Small intestine (tissue), 7 donors: ENCODE measurements around the gene TNFRSF8. TPM values are rescaled to one million over a fixed set of nuclear protein-coding genes. Genes with fewer than 3 reads are reported as not detected.
"Not testable (repeated sequence)": the region's sequence is repeated elsewhere in the genome, so short reads cannot be mapped to it uniquely, and the experiment has no call there.

ENCODE experiments used
- DNase-seq, 2 donors: peaks; one replicate each; pipeline versions ENCODE4 v3.0.0 to v3.0.0-alpha.2; 2013
- FAIRE-seq: peaks from 2 replicates; lab custom pipeline; 2012; peaks lifted over from hg19 to GRCh38; lab: Jason Lieb, UNC
- H3K27ac ChIP-seq, 3 donors: one replicate each; pipeline ENCODE4 v1.5.1; 2013; ENCODE audit warnings: low read length in 2 of 3, mild to moderate bottlenecking in 2 of 3, control low read depth in 1 of 3, inconsistent platforms in 1 of 3, low read depth in 1 of 3, moderate library complexity in 1 of 3
- H3K27me3 ChIP-seq, 3 donors: one replicate each; pipeline ENCODE4 v1.6.1; 2013; ENCODE audit warnings: low read length in 3 of 3, inconsistent platforms in 1 of 3; ENCODE audit not compliant: control insufficient read depth in 3 of 3, insufficient read depth in 3 of 3
- H3K36me3 ChIP-seq, 3 donors: one replicate each; pipeline ENCODE4 v1.6.1; 2013; ENCODE audit warnings: low read length in 3 of 3, inconsistent platforms in 1 of 3, low read depth in 1 of 3, mild to moderate bottlenecking in 1 of 3, moderate library complexity in 1 of 3; ENCODE audit not compliant: control insufficient read depth in 3 of 3, insufficient read depth in 2 of 3
- H3K4me1 ChIP-seq, 3 donors: one replicate each; pipeline ENCODE4 v1.6.1; 2013; ENCODE audit warnings: low read length in 2 of 3, inconsistent platforms in 1 of 3, low read depth in 1 of 3, mild to moderate bottlenecking in 1 of 3, moderate library complexity in 1 of 3; ENCODE audit not compliant: control insufficient read depth in 3 of 3, insufficient read depth in 2 of 3
- H3K4me3 ChIP-seq, 3 donors: one replicate each; pipeline ENCODE4 v1.5.1; 2013; ENCODE audit warnings: low read length in 3 of 3, control low read depth in 1 of 3, inconsistent platforms in 1 of 3, low read depth in 1 of 3, mild to moderate bottlenecking in 1 of 3, moderate library complexity in 1 of 3
- H3K9me3 ChIP-seq, 2 donors: one replicate each; pipeline ENCODE4 v1.6.1; 2013; ENCODE audit warnings: low read depth in 1 of 2, low read length in 1 of 2; ENCODE audit not compliant: control insufficient read depth in 2 of 2, insufficient read depth in 1 of 2
- WGBS, 3 donors: extraction: QIAGEN DNeasy Blood & Tissue Kit; methylation state at CpG; one replicate each; pipeline ENCODE4 v1.1.7; 2013; 5-methylcytosine and 5-hydroxymethylcytosine counted together
- polyA plus RNA-seq, 4 donors: library from polyadenylated mRNA; stranded (reverse) in 3 of 4; unstranded in 1 of 4; fragments of 200-250 nt in 3 of 4; fragments of 120-200 nt in 1 of 4; gene quantifications; one replicate each; pipeline versions ENCODE4 v1.2.1 to v1.2.3, GENCODE V29; 2013
- donor health status: healthy with polysubstance abuse.
- donor health status: control.
- donor health status: control.
- donor health status: Bipolar disorder and iron deficiency.
- donor health status: healthy.

Gene TNFRSF8
- polyA plus RNA-seq, 4 donors: 0.10 to 2.1 (median 0.54) TPM; not detected in 1

- WGBS, 3 donors: 66 to 81% (median 71%) methylated on average over 7 of the region's 7 CpGs
- Histone ChIP-seq H3K27ac (no peak overlapping the region), H3K9me3 (no peaks in the 10 kb centered on the region), H3K4me3 (no peak overlapping the region), H3K4me1 (no peaks in the 10 kb centered on the region), H3K27me3 (peaks cover 0 to 2% (median 0%) of the 10 kb centered on the region in 3 donors), H3K36me3 (peaks cover 0 to 29% (median 2%) of the 10 kb centered on the region in 3 donors)
- FAIRE-seq: no peak
- no peak for DNase-seq
Measured at GRCh38 chr1:12034381-12034801, 28.7 kb upstream of the TNFRSF8 start.

DNA sequence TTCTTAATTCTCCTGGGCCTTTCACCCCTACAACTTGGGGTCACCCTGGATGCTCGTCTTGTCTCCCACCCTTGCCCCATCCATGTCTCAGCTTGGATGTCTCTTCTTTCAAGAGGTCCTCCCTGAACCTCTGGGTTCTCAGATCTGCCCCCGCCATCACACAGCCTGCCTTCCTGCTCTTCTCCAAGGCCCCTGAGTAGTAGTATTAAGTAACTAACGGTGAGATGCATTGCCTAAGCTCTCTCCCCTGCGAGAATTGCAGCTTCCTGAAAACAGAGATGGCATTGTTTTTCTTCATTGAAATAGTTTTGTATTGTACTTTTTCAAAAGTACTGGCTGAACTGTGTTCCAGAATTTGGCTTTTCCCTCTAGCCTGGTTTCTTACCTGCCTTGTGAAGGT is 27.8 kb upstream of the TNFRSF8 start:
- Histone ChIP-seq H3K27me3 (peaks cover 0 to 2% (median 0%) of the 10 kb centered on the region in 3 donors), H3K9me3 (no peaks in the 10 kb centered on the region), H3K4me1 (no peaks in the 10 kb centered on the region), H3K4me3 (no peak overlapping the region), H3K36me3 (peaks cover 0 to 20% (median 2%) of the 10 kb centered on the region in 3 donors), H3K27ac (no peak overlapping the region)
- FAIRE-seq (no peak), DNase-seq (no peak)
- WGBS, 3 donors: 78 to 85% (median 79%) methylated on average over 4 of the region's 4 CpGs

DNA sequence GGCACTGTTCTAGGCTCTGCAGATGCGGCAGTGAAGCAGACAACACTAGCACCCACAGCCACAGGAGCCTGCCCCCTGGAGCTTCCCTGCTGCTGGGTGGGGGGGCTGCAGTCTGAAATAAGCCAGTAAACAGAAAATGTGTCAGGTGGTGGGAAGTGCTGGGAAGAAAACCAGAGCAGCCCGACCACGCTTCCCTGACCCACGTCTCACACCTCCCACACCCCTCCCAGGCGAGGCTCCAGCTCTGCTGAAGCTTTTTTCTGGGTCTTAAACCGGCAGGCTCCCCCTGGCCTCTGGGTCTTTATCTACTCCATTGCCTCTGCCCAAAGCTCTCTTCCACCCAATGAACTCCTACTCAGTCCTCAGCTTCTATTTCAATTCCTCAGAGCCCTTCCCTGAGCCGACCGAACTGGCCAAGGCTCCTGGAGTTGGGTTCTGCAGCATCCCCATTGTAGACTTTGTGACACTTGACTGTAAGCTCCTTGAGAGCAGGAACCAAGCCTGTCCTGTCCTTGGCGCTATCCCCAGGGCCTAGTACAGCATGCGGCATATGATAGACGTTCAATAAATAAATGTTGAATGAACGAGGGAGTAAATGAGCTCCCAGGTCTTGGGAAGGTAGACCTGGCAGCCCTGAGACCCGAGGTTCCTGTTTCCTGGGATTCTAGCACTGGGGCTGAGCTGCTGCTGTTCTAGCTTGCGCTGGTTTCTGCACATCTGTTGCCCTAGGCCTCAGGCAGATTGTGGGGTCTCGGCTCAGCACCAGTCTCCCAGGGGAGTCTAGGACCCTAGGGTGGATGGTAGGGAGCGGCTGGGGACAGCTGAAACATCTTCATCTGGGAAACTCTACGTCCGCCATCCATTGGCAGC is 25.4 kb upstream of the TNFRSF8 start:
- DNase-seq: no peak

DNA sequence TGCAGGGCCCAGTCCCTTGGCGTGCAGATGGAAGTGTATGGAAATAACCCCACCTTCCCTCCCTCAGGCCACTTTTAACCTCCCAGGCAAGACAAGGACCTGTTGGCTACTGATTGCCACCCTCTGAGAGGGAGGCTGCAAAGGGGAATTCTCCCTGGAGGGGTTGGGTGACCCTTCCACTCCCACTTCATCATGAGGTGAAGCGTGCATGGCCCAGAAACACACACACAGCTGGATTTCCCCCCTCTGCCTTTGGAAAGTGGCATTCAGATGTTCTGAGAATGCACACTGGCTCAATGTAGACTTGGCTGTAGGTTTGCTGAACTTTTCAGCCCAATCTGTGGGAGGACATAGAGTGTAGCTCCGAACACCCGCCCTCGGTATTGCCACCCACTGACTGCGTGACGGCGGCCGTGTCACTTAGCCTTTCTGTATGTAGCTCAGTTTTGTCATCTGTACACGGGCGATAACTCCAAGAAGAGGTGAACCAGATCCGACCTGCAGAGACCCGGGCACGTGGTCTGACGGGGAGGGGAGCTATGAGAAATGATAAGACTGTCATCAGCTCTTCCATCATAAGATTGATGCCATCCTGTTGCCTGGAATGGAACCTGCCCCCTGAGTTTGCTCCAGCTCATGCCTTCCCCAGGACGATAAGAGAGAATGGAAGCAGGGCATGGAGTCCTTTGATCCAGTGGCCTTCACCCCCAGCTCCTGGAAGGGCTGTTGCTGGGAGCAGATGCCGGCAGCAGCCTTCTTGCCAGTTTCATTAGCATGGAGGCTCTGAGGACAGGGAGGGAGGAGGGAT is 24.5 kb upstream of the TNFRSF8 start:
- WGBS, 3 donors: 70 to 72% (median 71%) methylated on average over 17 of the region's 17 CpGs
- FAIRE-seq: no peak
- no peak overlapping the region for H3K27ac ChIP-seq

More for the DNA sequence above, 25.4 kb upstream of the TNFRSF8 start:
- 77 to 85% (median 80%) methylated on average over 18 of the region's 18 CpGs for WGBS, 3 donors
- Histone ChIP-seq H3K4me3 (no peak overlapping the region), H3K9me3 (no peaks in the 10 kb centered on the region), H3K27ac (no peak overlapping the region), H3K36me3 (no peaks in the 10 kb centered on the region), H3K4me1 (no peaks in the 10 kb centered on the region), H3K27me3 (peaks cover 0 to 2% (median 0%) of the 10 kb centered on the region in 3 donors)
- FAIRE-seq: no peak

GRCh38 chr1:12039164-12039525 is 24.0 kb upstream of the TNFRSF8 start:
- Histone ChIP-seq H3K4me1 (no peaks in the 10 kb centered on the region), H3K36me3 (no peaks in the 10 kb centered on the region), H3K27me3 (peaks cover 0 to 2% (median 0%) of the 10 kb centered on the region in 3 donors), H3K9me3 (no peaks in the 10 kb centered on the region), H3K4me3 (no peak overlapping the region), H3K27ac (no peak overlapping the region)
- no peak for DNase-seq
- 41 to 58% (median 43%) methylated on average over 2 of the region's 2 CpGs for WGBS, 3 donors
- FAIRE-seq: no peak

More for the DNA sequence above, 24.5 kb upstream of the TNFRSF8 start:
- H3K9me3 ChIP-seq: no peaks in the 10 kb centered on the region
- peaks cover 0 to 2% (median 0%) of the 10 kb centered on the region in 3 donors for H3K27me3 ChIP-seq
- no peaks in the 10 kb centered on the region for H3K36me3 ChIP-seq
- H3K4me1 ChIP-seq: no peaks in the 10 kb centered on the region
- DNase-seq: no peak
- no peak overlapping the region for H3K4me3 ChIP-seq

- not testable (repeated sequence) for H3K4me3 ChIP-seq, H3K27me3 ChIP-seq, DNase-seq, H3K27ac ChIP-seq, H3K4me1 ChIP-seq, FAIRE-seq, H3K9me3 ChIP-seq, H3K36me3 ChIP-seq
- 80 to 89% (median 86%) methylated on average over 13 of the region's 13 CpGs for WGBS, 3 donors
Measured at GRCh38 chr1:12039824-12040456, 23.2 kb upstream of the TNFRSF8 start.

DNA sequence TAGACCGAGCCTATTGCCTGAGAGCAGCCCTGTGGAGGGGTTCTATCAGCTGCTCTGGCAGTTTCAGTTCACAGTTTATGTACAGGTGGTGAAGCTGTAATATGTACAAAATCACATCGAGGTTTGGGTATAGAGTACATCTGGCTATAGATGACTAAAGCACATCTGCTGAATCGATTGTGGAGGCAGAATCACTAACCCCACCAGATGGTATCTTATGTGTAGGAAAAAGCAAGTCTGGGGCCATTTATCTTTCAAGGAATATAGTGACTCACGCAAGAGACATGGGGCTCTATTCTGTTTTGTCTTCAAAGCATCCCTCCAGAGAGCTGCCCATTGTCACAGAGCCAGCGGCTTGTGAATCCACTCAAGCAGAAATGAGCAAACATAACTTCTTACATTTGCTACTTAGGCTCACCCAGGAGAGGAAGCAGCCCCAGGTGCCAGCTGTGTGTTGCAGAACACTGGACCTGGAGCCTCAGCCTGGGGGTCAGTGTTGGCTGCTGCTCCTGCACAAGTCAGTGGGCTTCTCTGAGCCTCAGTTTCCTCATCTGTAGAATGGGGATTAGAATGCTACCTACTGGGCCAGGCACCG is 22.5 kb upstream of the TNFRSF8 start:
- WGBS, 3 donors: 63 to 74% (median 68%) methylated on average over 6 of the region's 6 CpGs
- Histone ChIP-seq H3K4me3 (no peak overlapping the region), H3K36me3 (no peaks in the 10 kb centered on the region), H3K4me1 (no peaks in the 10 kb centered on the region), H3K9me3 (no peaks in the 10 kb centered on the region), H3K27me3 (peaks cover 0 to 2% (median 0%) of the 10 kb centered on the region in 3 donors), H3K27ac (no peak overlapping the region)
- FAIRE-seq (no peak), DNase-seq (no peak)
